IMR-90 (cell line): Measurements from ENCODE around the gene CSHL1.
"Not testable (repeated sequence)": the region's sequence is repeated elsewhere in the genome, so short reads cannot be mapped to it uniquely, and the experiment has no call there.

Experiments
- BHLHE40 ChIP-seq: fragments of 150-350 bp; IDR thresholded peaks from 2 replicates; pipeline ENCODE4 v1.6.1; 2016; ENCODE audit warnings: mild to moderate bottlenecking, low read depth, low read length
- CEBPB ChIP-seq: IDR thresholded peaks from 2 replicates; pipeline ENCODE4 v1.6.1; 2012; ENCODE audit warnings: low read depth, low read length, improper control_type of control experiment
- FOS ChIP-seq: fragments of 150-350 bp; IDR thresholded peaks from 2 replicates; pipeline ENCODE4 v1.6.1; 2016; ENCODE audit warnings: low read depth, low read length
- MAFK ChIP-seq: IDR thresholded peaks from 2 replicates; pipeline ENCODE4 v1.6.1; 2012; ENCODE audit warnings: low read depth, low read length, improper control_type of control experiment
- MXI1 ChIP-seq: IDR thresholded peaks from 2 replicates; pipeline ENCODE4 v1.6.1; 2012; ENCODE audit warnings: low read depth, mild to moderate bottlenecking, low read length, moderate library complexity, borderline replicate concordance
- NFE2L2 ChIP-seq: fragments of 150-350 bp; IDR thresholded peaks from 2 replicates; pipeline ENCODE4 v1.6.1; 2016; ENCODE audit warnings: low read depth, mild to moderate bottlenecking, low read length
- POLR2A ChIP-seq: IDR thresholded peaks from 2 replicates; pipeline ENCODE4 v1.6.1; 2012; ENCODE audit warnings: mild to moderate bottlenecking, low read depth, low read length
- RAD21 ChIP-seq: IDR thresholded peaks from 2 replicates; pipeline ENCODE4 v1.6.1; 2012; ENCODE audit warnings: low read length, improper control_type of control experiment
- RCOR1 ChIP-seq: IDR thresholded peaks from 2 replicates; pipeline ENCODE4 v1.6.1; 2012; ENCODE audit warnings: mild to moderate bottlenecking, low read length, improper control_type of control experiment; ENCODE audit not compliant: insufficient replicate concordance
- RFX5 ChIP-seq: IDR thresholded peaks from 2 replicates; pipeline ENCODE4 v1.8.0; 2012; ENCODE audit warnings: low read depth, mild to moderate bottlenecking, low read length, moderate library complexity
- SMC3 ChIP-seq: fragments of 150-350 bp; IDR thresholded peaks from 2 replicates; pipeline ENCODE4 v1.6.1; 2016; ENCODE audit warnings: low read depth, mild to moderate bottlenecking, antibody characterized with exemption, low read length, moderate library complexity
- TF ChIP-seq, protein P1 (sequence below): conservative IDR thresholded peaks from 2 replicates; pipeline ENCODE4 v1.5.1; 2012; ENCODE audit warnings: mild to moderate bottlenecking, low read depth, low read length, improper control_type of control experiment
- TF ChIP-seq, protein P2 (sequence below): fragments of 150-350 bp; IDR thresholded peaks from 2 replicates; pipeline ENCODE4 v1.6.1; 2016; ENCODE audit warnings: low read depth, mild to moderate bottlenecking, low read length, moderate library complexity, borderline replicate concordance
- TF ChIP-seq, protein P3 (sequence below): fragments of 150-350 bp; IDR thresholded peaks from 2 replicates; pipeline ENCODE4 v1.6.1; 2017; ENCODE audit warnings: mild to moderate bottlenecking, antibody characterized with exemption, low read length, low read depth

DNA sequence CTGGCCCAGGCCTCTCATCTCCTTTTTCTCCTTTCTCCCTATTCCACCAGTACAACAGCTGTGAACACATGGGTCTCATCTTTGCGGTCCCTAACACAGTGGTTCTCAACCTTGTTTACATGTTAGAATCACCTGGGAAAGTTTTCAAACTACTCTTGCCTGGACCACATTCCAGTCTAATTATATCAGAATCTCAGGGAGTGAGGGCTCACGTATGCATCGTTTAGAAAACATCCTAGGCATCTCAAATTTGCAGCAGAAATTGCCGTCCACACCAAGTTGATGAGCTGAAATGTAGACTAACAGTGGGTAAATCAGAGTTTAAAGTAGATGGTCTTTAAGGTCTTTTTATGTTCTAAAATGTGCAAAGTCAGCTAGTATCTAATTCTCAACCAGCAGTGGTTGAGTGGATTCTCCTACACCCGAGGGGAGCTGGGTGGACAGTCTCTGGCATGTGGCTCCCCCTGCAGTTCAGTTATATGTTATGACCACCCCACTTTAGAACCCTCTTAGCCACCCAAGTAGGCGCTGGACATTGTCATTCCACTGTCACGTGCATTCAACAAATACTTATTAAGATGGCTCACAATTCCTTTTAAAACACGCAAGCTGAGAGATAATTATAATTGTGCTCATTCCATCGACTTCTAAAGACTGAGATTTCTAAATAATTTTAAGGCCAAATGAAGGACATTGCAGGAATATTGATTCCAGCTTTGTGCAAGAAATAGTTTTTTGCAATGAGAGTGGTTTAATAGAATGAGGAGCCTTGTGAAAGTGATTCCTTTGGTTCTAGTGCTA lies 41.4 kb downstream of the CSHL1 start:
- TF ChIP-seq, protein P1, sequence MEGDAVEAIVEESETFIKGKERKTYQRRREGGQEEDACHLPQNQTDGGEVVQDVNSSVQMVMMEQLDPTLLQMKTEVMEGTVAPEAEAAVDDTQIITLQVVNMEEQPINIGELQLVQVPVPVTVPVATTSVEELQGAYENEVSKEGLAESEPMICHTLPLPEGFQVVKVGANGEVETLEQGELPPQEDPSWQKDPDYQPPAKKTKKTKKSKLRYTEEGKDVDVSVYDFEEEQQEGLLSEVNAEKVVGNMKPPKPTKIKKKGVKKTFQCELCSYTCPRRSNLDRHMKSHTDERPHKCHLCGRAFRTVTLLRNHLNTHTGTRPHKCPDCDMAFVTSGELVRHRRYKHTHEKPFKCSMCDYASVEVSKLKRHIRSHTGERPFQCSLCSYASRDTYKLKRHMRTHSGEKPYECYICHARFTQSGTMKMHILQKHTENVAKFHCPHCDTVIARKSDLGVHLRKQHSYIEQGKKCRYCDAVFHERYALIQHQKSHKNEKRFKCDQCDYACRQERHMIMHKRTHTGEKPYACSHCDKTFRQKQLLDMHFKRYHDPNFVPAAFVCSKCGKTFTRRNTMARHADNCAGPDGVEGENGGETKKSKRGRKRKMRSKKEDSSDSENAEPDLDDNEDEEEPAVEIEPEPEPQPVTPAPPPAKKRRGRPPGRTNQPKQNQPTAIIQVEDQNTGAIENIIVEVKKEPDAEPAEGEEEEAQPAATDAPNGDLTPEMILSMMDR = peak; percentile 11; the same call in 1 of the 2 replicates
- not testable (repeated sequence) for TF ChIP-seq POLR2A, BHLHE40, RFX5, FOS, RCOR1, CEBPB, SMC3, NFE2L2, MXI1, RAD21
- TF ChIP-seq, protein P2, sequence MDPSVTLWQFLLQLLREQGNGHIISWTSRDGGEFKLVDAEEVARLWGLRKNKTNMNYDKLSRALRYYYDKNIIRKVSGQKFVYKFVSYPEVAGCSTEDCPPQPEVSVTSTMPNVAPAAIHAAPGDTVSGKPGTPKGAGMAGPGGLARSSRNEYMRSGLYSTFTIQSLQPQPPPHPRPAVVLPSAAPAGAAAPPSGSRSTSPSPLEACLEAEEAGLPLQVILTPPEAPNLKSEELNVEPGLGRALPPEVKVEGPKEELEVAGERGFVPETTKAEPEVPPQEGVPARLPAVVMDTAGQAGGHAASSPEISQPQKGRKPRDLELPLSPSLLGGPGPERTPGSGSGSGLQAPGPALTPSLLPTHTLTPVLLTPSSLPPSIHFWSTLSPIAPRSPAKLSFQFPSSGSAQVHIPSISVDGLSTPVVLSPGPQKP = not testable (repeated sequence)
- TF ChIP-seq MAFK = peak; percentile 68
- TF ChIP-seq, protein P3, sequence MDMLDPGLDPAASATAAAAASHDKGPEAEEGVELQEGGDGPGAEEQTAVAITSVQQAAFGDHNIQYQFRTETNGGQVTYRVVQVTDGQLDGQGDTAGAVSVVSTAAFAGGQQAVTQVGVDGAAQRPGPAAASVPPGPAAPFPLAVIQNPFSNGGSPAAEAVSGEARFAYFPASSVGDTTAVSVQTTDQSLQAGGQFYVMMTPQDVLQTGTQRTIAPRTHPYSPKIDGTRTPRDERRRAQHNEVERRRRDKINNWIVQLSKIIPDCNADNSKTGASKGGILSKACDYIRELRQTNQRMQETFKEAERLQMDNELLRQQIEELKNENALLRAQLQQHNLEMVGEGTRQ = not testable (repeated sequence)
